Activated naive CD4-positive, alpha-beta T cell treated with anti-CD3 and anti-CD28 coated beads for 36 hours (primary cell): ENCODE results near the gene PIGK. TPM values are rescaled to one million over a fixed set of nuclear protein-coding genes. Genes with fewer than 3 reads are reported as not detected.

Experiments
- CTCF ChIA-PET: fragments of 350-600 bp; sonication (Branson Sonifier 250); formaldehyde crosslinking; loops from one replicate; lab custom pipeline; 2021; ENCODE audit warnings: antibody characterized with exemption; lab: Charles Lee
- DNase-seq: peaks from one replicate; pipeline ENCODE4 v3.0.0-alpha.2; 2020
- H3K27ac Mint-ChIP-seq: one replicate; pipeline ENCODE4 v1.8.0; 2021; ENCODE audit warnings: mild to moderate bottlenecking, mixed read lengths
- H3K27me3 Mint-ChIP-seq: one replicate; pipeline ENCODE4 v1.8.0; 2021; ENCODE audit warnings: low read depth, mixed read lengths
- H3K36me3 Mint-ChIP-seq: one replicate; pipeline ENCODE4 v1.8.0; 2021; ENCODE audit warnings: low read depth, mixed read lengths
- H3K4me1 Mint-ChIP-seq: one replicate; pipeline ENCODE4 v1.8.0; 2021; ENCODE audit warnings: low read depth, mixed read lengths
- H3K4me3 Mint-ChIP-seq: one replicate; pipeline ENCODE4 v1.8.0; 2021; ENCODE audit warnings: mild to moderate bottlenecking, moderate library complexity, mixed read lengths
- H3K9me3 Mint-ChIP-seq: one replicate; pipeline ENCODE4 v1.8.0; 2021; ENCODE audit warnings: mixed read lengths
- intact Hi-C: fragments of 100-400 bp; cut with micrococcal nuclease; formaldehyde crosslinking; loops from one replicate; pipeline ENCODE4 v1.15.1; 2023
- microRNA-seq: library from miRNA; unstranded; fragments of <30 nt; microRNA quantifications from one replicate; pipeline ENCODE4 v1.2.0, GENCODE V29; 2022; ENCODE audit warnings: borderline microRNAs expressed, borderline replicate concordance
- total RNA-seq, 2 experiments: library from RNA; stranded (reverse); gene quantifications; one replicate each; pipeline ENCODE4 v1.2.3, GENCODE V29; 2021

PIGK gene
- total RNA-seq, 2 experiments from 2014 or later: 27.3 to 30.8 TPM

- Mint-ChIP-seq H3K9me3 (no peaks in the 10 kb centered on the region), H3K4me3 (no peak overlapping the region), H3K27me3 (no peaks in the 10 kb centered on the region), H3K4me1 (peaks cover 26% of the 10 kb centered on the region), H3K36me3 (no peaks in the 10 kb centered on the region), H3K27ac (no peak overlapping the region)
- CTCF ChIA-PET: interaction anchor here (1.2 kb wide), 1 partner anchor 485 kb away, joined by 4 read pairs; no protein-coding TSS in a partner anchor
- no peak for DNase-seq
- intact Hi-C loops: no loop called here
Measured at GRCh38 chr1:77048615-77049005, 170.6 kb downstream of the PIGK start.

- no peak overlapping the region for H3K4me3 Mint-ChIP-seq
- CTCF ChIA-PET: interaction anchor here (1.2 kb wide), 1 partner anchor 486 kb away, joined by 4 read pairs; no protein-coding TSS in a partner anchor
- intact Hi-C loops: no loop called here
- H3K4me1 Mint-ChIP-seq: peaks cover 26% of the 10 kb centered on the region
- H3K27me3 Mint-ChIP-seq: no peaks in the 10 kb centered on the region
- no peak overlapping the region for H3K27ac Mint-ChIP-seq
- H3K9me3 Mint-ChIP-seq: no peaks in the 10 kb centered on the region
- H3K36me3 Mint-ChIP-seq: no peaks in the 10 kb centered on the region
- DNase-seq: no peak
Measured at GRCh38 chr1:77047978-77048614, 171.1 kb downstream of the PIGK start.

GRCh38 chr1:77047575-77047974, 171.7 kb downstream of the PIGK start:
- DNase-seq: no peak
- no peak overlapping the region for H3K27ac Mint-ChIP-seq
- CTCF ChIA-PET: interaction anchor here (1.2 kb wide), 1 partner anchor 486 kb away, joined by 4 read pairs; no protein-coding TSS in a partner anchor
- no peaks in the 10 kb centered on the region for H3K9me3 Mint-ChIP-seq
- intact Hi-C loops: no loop called here
- H3K4me3 Mint-ChIP-seq: no peak overlapping the region
- no peaks in the 10 kb centered on the region for H3K36me3 Mint-ChIP-seq
- peaks cover 26% of the 10 kb centered on the region for H3K4me1 Mint-ChIP-seq
- no peaks in the 10 kb centered on the region for H3K27me3 Mint-ChIP-seq

GRCh38 chr1:77044133-77044849, 174.9 kb downstream of the PIGK start:
- H3K4me1 Mint-ChIP-seq: peaks cover 26% of the 10 kb centered on the region
- intact Hi-C loops: no loop called here
- DNase-seq: peak; percentile 20
- no peaks in the 10 kb centered on the region for H3K27me3 Mint-ChIP-seq
- CTCF ChIA-PET: no interaction called here
- H3K9me3 Mint-ChIP-seq: no peaks in the 10 kb centered on the region
- H3K4me3 Mint-ChIP-seq: no peak overlapping the region
- no peak overlapping the region for H3K27ac Mint-ChIP-seq
- H3K36me3 Mint-ChIP-seq: no peaks in the 10 kb centered on the region

- Mint-ChIP-seq H3K9me3 (no peaks in the 10 kb centered on the region), H3K4me1 (peaks cover 5% of the 10 kb centered on the region), H3K36me3 (no peaks in the 10 kb centered on the region), H3K4me3 (no peak overlapping the region), H3K27me3 (no peaks in the 10 kb centered on the region), H3K27ac (no peak overlapping the region)
- no peak for DNase-seq
- intact Hi-C loops: no loop called here
- CTCF ChIA-PET: no interaction called here
Measured at GRCh38 chr1:77040826-77041225, 178.4 kb downstream of the PIGK start.

- CTCF ChIA-PET: no interaction called here
- H3K4me1 Mint-ChIP-seq: no peaks in the 10 kb centered on the region
- H3K36me3 Mint-ChIP-seq: no peaks in the 10 kb centered on the region
- H3K9me3 Mint-ChIP-seq: no peaks in the 10 kb centered on the region
- no peak overlapping the region for H3K27ac Mint-ChIP-seq
- H3K27me3 Mint-ChIP-seq: no peaks in the 10 kb centered on the region
- no peak for DNase-seq
- intact Hi-C loops: no loop called here
- H3K4me3 Mint-ChIP-seq: no peak overlapping the region
Measured at GRCh38 chr1:77039739-77040138, 179.5 kb downstream of the PIGK start.

GRCh38 chr1:77039111-77039510, 180.1 kb downstream of the PIGK start:
- Mint-ChIP-seq H3K27me3 (no peaks in the 10 kb centered on the region), H3K36me3 (no peaks in the 10 kb centered on the region), H3K4me3 (no peak overlapping the region), H3K4me1 (no peaks in the 10 kb centered on the region), H3K9me3 (no peaks in the 10 kb centered on the region), H3K27ac (no peak overlapping the region)
- intact Hi-C loops: no loop called here
- CTCF ChIA-PET: no interaction called here
- DNase-seq: no peak

Small RNA genes lying within 50 kb of the gene (microRNA-seq; reads per million reads assigned to microRNA genes)
- not detected for gene MIR7156

Other genes with a start within 250 kb of the PIGK start
- gene AK5, start 62.6 kb upstream of the PIGK start, total RNA-seq: 1 to 10 TPM; 7.0 to 9.1 TPM